Measurements from ENCODE around the gene CTNS.

The CTNS gene

DNA sequence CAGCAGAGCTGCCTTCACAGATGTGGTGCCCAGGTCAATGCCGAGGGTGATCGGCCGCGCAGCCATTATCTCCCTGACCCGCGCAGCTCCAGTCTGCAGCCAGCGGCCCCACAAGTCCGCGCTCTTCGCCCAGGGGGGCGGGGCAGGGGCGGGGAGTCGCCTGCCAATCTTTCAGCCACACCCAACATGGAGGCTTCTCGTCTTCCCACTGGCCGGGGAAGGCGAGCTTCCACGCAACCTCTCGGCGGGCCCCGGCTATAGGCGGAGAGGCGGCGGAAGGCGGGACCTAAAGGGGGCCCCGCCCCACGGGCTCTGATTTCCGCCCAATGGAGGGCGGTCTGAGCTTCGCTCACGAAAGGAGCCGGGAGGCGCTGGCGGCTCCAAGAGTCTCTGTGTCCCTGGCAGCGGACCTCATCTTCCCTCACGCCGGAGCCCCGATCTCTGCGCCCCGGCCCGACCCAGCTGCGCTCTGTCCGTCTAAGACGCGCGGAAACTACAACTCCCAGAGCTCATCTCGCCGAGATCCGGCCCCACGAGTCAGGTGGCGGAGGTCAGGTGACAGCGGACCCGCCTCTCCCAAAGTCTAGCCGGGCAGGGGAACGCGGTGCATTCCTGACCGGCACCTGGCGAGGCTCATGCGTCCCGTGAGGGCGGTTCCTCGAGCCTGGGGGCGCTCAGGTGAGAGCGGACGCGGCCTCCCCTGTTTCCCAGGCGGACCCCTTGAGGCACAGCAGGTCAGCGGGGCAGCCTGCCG is at the start of gene CTNS, which contains the start of gene SHPK (continued):
- no peak for TF ChIP-seq ZNF626 (tag by site-specific recombination; IDR thresholded peaks at IDR 0.05)
- no peak for TF ChIP-seq ZNF747 (tag by site-specific recombination; IDR thresholded peaks at IDR 0.05)
- no peak for TF ChIP-seq ZNF302 (tag by site-specific recombination; IDR thresholded peaks at IDR 0.05; ENCODE audit: low read depth)
- no peak for TF ChIP-seq ZNF510 (tag by site-specific recombination; IDR thresholded peaks at IDR 0.05; ENCODE audit: insufficient replicate concordance)
- TF ChIP-seq ZNF654 (tag by site-specific recombination; IDR thresholded peaks at IDR 0.05; ENCODE audit: low read depth): no peak
- TF ChIP-seq ZNF324 (tag by site-specific recombination; IDR thresholded peaks at IDR 0.05): peak; percentile 58; the same call in 1 of the 2 replicates
- TF ChIP-seq ZNF660 (tag by site-specific recombination; IDR thresholded peaks at IDR 0.05): 0 out of 2 replicates have a peak, but pooled peaks have one; percentile 36
- TF ChIP-seq PRDM6 (tag by site-specific recombination; IDR thresholded peaks at IDR 0.05): no peak
- peak; percentile 69 for TF ChIP-seq KLF1 (tag by site-specific recombination; IDR thresholded peaks at IDR 0.05)
- TF ChIP-seq ZNF548 (tag by site-specific recombination; IDR thresholded peaks at IDR 0.05): no peak
- TF ChIP-seq ATF2 (tag by site-specific recombination; IDR thresholded peaks at IDR 0.05; ENCODE audit: low read depth): no peak
- TF ChIP-seq, protein P1, sequence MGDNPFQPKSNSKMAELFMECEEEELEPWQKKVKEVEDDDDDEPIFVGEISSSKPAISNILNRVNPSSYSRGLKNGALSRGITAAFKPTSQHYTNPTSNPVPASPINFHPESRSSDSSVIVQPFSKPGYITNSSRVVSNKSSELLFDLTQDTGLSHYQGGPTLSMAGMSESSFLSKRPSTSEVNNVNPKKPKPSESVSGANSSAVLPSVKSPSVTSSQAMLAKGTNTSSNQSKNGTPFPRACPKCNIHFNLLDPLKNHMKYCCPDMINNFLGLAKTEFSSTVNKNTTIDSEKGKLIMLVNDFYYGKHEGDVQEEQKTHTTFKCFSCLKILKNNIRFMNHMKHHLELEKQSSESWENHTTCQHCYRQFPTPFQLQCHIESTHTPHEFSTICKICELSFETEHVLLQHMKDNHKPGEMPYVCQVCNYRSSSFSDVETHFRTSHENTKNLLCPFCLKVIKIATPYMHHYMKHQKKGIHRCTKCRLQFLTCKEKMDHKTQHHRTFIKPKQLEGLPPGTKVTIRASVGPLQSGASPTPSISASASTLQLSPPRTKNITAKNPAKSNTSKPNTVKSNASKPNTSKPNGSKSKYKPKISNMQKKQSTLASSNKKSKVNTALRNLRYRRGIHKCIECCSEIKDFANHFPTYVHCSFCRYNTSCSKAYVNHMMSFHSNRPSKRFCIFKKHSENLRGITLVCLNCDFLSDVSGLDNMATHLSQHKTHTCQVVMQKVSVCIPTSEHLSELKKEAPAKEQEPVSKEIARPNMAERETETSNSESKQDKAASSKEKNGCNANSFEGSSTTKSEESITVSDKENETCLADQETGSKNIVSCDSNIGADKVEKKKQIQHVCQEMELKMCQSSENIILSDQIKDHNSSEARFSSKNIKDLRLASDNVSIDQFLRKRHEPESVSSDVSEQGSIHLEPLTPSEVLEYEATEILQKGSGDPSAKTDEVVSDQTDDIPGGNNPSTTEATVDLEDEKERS (tag by site-specific recombination; IDR thresholded peaks at IDR 0.05): no peak
- TF ChIP-seq ZSCAN23 (tag by site-specific recombination; IDR thresholded peaks at IDR 0.05): no peak
- peak; percentile 61; the same call in 1 of the 2 replicates for TF ChIP-seq ZBTB7A (tag by site-specific recombination; IDR thresholded peaks at IDR 0.05; ENCODE audit: low read depth)
- TF ChIP-seq ZNF792 (tag by site-specific recombination; IDR thresholded peaks at IDR 0.05): no peak
- TF ChIP-seq, protein P2, sequence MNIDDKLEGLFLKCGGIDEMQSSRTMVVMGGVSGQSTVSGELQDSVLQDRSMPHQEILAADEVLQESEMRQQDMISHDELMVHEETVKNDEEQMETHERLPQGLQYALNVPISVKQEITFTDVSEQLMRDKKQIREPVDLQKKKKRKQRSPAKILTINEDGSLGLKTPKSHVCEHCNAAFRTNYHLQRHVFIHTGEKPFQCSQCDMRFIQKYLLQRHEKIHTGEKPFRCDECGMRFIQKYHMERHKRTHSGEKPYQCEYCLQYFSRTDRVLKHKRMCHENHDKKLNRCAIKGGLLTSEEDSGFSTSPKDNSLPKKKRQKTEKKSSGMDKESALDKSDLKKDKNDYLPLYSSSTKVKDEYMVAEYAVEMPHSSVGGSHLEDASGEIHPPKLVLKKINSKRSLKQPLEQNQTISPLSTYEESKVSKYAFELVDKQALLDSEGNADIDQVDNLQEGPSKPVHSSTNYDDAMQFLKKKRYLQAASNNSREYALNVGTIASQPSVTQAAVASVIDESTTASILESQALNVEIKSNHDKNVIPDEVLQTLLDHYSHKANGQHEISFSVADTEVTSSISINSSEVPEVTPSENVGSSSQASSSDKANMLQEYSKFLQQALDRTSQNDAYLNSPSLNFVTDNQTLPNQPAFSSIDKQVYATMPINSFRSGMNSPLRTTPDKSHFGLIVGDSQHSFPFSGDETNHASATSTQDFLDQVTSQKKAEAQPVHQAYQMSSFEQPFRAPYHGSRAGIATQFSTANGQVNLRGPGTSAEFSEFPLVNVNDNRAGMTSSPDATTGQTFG (tag by site-specific recombination; IDR thresholded peaks at IDR 0.05; ENCODE audit: borderline replicate concordance): no peak
- no peak for TF ChIP-seq ZNF623 (tag by site-specific recombination; IDR thresholded peaks at IDR 0.05)
- peak; percentile 67; the same call in 1 of the 2 replicates for TF ChIP-seq HOXC10 (CRISPR knock-in tag; IDR thresholded peaks at IDR 0.05)
- TF ChIP-seq ZNF473 (tag by site-specific recombination; IDR thresholded peaks at IDR 0.05): no peak
- TF ChIP-seq, protein P3, sequence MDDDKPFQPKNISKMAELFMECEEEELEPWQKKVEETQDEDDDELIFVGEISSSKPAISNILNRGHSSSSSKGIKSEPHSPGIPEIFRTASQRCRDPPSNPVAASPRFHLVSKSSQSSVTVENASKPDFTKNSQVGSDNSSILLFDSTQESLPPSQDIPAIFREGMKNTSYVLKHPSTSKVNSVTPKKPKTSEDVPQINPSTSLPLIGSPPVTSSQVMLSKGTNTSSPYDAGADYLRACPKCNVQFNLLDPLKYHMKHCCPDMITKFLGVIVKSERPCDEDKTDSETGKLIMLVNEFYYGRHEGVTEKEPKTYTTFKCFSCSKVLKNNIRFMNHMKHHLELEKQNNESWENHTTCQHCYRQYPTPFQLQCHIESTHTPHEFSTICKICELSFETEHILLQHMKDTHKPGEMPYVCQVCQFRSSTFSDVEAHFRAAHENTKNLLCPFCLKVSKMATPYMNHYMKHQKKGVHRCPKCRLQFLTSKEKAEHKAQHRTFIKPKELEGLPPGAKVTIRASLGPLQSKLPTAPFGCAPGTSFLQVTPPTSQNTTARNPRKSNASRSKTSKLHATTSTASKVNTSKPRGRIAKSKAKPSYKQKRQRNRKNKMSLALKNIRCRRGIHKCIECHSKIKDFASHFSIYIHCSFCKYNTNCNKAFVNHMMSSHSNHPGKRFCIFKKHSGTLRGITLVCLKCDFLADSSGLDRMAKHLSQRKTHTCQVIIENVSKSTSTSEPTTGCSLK (tag by site-specific recombination; IDR thresholded peaks at IDR 0.05): no peak
- TF ChIP-seq ZNF555 (tag by site-specific recombination; conservative IDR thresholded peaks at IDR 0.05): no peak
- TF ChIP-seq ZFHX2 (tag by site-specific recombination; conservative IDR thresholded peaks at IDR 0.05): 0 out of 2 replicates have a peak, but pooled peaks have one; percentile 8
- 0 out of 2 replicates have a peak, but pooled peaks have one; percentile 25 for TF ChIP-seq ZNF2 (tag by site-specific recombination; IDR thresholded peaks at IDR 0.05)
- peak; percentile 82 for TF ChIP-seq ZNF24 (tag by site-specific recombination; IDR thresholded peaks at IDR 0.05)
- 0 out of 2 replicates have a peak, but pooled peaks have one; percentile 1 for TF ChIP-seq PATZ1 (tag by site-specific recombination; IDR thresholded peaks at IDR 0.05)
- no peak for TF ChIP-seq ZNF530 (tag by site-specific recombination; IDR thresholded peaks at IDR 0.05; ENCODE audit: low read depth)

Data from HEK293 (cell line).